NCI-H2196 (cell line): ENCODE results near the gene ALAS1.
"Not testable (repeated sequence)": the region's sequence is repeated elsewhere in the genome, so short reads cannot be mapped to it uniquely, and the experiment has no call there.

Experiments used
- DNase-seq: peaks from one replicate; lab custom pipeline; 2025; ENCODE audit not compliant: unreplicated experiment; lab: John Stamatoyannopoulos, UW

ALAS1 gene

DNA sequence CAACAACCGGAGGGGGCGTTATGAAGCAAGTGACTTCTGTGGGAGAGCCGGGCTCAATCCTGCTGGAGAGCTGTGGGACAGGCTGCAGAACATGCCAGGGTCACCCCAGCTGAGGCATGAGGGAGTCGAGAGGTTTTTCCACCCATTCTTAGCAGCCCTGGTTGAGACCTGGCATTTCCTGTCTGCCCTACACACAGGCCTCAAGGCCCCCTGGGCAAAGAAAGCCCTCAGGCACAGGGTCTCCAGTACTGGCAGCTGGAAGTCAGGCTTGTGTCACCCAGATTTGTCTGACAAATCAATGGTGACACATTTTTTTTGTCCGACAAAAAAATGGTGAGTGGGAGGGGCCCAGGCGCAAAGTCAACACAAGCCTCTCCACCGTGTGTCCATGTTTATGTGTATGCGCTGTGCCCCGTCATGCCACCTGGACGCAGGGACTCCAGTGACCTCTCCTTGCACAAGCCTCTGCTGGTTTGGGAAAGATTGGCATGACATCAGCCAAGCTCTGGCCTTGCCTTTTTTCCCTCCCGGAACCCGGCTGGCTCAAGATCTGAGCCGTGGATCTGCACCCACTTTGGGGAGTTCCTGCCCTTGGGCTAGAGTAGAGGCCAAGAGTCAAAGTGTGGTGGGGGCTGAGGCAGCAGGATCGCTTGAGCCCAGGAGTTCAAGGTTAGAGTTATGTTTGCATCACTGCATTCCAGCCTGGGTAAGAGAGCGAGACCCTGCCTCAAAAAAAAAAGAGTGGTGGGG is 20.8 kb upstream of the ALAS1 start:
- DNase-seq = no peak

DNA sequence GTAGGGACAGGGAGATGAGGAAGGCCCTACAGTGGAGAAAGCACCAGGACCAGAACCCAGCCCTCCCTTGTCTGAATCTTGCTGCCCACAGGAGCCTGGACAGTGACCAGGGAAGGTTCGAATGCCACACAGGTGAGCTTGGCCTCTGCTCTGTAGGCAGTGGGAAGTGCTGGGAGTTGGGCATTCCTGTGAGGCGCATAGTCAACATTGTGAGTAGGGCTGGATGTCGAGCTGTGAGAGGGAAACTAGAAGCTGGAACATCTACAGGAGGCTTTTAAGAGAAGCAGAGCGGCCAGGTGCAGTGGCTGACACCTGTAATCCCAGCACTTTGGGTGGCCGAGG is 20.3 kb upstream of the ALAS1 start:
- DNase-seq = no peak

DNA sequence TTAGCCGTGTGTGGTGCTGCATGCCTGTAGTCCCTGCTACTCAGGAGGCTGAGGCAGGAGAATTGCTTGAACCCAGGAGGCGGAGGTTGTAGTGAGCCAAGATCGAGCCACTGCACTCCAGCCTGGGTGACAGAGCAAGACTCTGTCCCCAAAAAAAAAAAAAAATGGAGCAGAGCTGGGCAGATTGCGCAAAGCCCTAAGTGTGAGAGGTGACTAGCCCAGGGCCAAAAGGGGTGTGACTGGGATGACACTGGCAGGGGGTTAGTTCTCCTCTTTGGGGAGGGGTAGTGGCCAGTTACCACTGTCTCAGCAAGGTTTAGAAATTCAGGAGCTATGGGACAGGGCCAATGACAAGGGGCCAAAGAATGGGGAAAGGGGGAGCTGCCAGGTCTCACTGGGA is 19.8 kb upstream of the ALAS1 start:
- not testable (repeated sequence) for DNase-seq

DNA sequence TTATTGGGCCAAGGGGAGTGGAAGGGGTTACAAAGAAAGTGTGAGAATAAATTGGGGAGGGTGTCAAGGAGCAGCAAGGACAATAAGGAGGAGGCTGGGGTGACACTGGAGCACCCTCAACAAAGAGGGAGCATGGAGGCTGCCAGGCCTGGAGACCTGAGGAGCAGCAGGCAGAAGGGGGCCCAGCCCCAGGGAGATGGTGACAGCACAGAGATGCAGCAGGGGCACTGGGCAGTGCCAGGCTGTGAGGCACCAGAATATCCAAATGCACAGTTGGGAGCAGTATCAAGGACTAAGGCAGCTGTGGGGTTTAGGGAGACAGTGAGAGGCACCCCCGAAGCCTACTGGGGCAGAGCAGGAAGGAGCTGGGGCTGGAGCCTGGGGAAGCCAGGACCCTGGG is 19.4 kb upstream of the ALAS1 start:
- DNase-seq = no peak

DNA sequence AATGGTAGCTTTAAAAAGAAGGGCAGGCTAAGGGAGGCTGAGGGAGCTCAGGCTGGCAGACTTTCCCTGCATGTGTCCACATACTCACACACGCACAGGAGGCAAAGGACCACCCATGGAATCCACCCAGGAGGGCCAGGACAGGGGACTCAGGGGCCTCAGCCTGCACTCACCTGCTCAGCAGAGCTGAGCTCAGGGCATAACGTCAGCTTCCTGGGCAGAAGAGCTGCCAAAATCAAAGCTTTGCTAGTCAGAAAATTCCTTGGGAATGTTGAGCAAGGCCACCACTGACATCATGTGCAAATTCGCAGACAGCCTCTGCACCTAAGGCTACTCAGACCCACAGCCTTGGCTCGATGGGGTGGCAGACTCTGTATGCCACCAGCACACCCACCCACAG is 16.4 kb upstream of the ALAS1 start:
- DNase-seq = no peak

DNA sequence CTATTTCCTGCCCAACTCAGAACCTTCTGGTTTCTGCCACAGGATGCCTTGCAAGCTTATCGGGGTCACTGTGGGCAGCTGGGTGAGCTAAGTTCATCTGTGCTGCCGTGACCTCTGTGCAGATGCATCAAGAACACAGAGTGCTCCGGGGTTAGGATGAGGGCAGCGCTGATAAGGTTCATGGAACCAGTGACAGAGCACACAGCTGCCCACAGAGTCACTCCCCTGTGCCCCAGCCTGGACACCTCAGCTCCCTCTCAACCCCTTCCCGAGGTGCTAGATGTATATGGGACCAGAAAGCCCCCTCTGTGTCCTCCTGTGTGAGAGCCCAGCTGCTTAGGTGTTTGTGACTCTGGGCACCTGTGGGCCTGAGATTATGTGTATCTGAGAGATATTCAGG is 15.8 kb upstream of the ALAS1 start:
- no peak for DNase-seq

DNA sequence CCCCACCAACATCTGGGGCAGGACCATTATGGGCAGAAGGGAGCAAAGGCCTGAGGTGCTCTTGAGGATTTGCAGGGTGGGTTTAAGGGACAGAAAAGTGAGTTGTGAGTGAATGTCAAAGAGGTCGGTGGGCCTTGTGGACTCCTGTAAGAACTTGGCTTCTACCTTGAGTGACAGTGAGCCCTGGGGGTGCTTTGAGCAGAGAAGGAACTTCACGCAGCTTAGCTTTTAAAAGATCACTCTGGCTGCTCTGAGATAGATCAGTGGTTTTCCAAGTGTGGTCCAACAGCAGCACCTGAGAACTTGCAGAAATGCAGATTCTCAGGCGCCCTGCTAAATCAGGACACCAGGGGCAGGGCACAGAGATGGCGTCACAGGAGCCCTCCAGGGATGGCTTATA is 15.3 kb upstream of the ALAS1 start:
- DNase-seq = no peak

DNA sequence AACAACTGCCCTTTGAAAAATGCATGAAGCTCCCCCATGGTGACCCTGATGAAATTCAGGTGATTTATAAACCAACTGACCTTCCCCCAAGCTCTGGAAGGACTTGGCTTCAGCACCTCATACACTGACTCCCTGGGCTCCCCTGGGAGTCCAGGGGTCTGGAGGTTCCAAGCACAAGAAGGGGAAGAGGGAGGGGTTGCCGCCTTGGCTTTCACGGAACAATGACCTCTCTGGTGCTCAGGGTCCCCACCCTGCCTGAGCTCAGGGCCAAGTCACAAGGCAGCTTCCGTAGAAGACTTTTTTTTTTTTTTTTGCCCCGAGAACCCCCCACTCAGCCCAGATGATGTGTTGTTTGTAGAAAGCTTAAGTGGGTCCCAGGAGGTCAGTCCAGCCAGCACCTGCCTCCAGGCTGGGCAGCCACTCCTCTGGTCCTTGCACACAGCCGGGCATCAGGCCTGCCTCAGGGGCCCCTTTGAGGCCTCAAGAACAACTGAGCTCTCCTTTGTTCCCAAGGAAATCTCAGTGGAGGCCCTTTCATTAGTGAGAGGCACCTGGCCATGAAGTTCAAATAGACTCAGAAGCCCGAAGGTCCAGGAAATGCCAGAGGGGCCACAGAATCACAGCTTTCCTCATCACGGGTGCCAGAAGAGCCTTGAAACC is 14.0 kb upstream of the ALAS1 start:
- DNase-seq = no peak

DNA sequence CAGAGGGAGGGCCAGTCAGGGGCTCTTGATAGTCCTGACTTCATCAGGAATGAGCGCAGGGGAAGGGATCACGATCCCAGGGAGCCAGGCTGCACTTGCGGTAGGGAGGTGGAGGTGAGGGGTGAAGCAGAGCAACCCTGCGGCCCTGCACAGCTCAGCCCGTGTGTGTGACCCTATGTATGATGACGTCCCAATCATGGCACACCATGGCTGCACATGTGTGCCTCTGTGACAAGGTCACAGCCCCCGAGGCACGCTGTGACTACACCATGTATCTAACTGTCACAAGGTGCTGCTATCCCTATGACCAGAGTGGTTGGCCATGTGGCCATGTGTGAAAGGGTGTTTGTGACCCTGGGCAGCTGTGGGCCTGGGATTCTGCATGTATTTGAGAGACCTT is 13.3 kb upstream of the ALAS1 start:
- DNase-seq = no peak

DNA sequence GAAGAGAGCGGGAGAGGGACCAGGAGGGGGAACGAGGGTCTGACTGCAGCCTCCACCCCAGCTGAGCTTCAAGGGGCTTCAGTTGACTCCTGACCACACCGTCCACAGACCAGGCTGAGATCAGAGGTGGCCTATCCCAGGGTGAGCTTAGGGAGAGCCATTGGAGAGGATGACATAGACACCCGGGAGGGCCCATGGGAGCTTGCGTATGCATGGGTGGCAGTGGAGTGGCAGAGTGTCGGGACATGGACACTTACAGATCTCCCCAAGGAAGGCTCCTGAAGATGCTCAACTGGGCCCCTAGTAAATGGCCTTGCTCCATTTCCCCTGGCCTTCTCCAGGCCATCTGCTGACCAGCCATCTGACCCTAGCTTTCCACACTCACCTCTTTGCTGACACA is 12.6 kb upstream of the ALAS1 start:
- no peak for DNase-seq

DNA sequence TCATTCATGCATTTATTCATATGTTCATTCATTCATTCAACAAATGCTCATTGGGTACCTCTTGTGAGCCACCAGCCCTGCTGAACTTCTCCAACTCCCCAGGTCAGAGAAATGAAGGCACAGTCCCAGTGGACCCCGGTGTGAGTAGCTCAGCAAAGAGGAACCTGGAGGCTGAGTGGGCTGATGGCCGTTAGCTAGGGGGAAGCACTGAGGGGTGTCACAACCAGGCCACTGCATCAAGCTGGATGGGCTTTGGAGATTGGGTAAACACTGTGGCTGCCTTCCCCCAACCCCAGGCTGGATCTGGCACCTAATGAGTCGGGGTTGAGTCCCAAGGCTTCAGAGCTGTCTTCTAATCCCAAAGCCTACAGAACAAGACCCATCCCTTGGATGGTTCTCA is 12.1 kb upstream of the ALAS1 start:
- no peak for DNase-seq

DNA sequence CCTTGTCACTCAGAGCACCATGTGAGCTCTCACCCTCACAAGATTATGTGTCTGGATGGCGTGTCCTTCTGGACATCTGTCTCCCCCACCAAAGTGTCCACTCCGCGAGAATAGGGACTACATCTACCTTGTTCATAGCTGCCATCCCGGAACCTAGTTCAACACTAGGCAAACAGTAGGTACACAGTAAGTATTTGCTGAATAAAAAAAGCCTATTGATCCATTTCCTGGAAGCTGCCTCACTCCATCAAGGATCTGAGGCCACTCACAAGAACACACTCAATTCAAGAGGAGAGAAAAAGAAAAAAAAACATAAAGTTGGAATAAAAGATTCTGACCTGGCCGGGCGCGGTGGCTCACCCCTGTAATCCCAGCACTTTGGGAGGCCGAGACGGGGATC is 11.2 kb upstream of the ALAS1 start:
- no peak for DNase-seq

DNA sequence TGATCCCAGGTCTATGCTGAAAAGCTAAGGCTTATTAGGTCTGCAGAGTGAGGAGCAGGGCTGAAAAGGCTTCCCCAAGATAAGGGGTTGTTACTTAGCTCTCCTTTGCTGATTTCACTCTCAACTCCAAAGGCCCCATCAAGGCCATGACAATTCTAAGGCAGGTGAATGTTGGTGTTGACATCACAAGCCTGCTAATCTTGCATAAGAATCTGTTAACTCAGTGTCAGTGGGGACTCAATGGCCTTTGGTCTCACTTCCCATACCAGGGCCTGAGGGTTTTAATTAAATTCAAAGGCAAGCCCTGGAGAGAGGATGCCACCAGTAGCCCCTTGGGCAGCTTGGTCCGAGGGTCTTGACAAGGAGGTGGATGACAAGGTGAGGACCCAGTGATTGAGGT is 9.4 kb upstream of the ALAS1 start:
- DNase-seq = no peak

DNA sequence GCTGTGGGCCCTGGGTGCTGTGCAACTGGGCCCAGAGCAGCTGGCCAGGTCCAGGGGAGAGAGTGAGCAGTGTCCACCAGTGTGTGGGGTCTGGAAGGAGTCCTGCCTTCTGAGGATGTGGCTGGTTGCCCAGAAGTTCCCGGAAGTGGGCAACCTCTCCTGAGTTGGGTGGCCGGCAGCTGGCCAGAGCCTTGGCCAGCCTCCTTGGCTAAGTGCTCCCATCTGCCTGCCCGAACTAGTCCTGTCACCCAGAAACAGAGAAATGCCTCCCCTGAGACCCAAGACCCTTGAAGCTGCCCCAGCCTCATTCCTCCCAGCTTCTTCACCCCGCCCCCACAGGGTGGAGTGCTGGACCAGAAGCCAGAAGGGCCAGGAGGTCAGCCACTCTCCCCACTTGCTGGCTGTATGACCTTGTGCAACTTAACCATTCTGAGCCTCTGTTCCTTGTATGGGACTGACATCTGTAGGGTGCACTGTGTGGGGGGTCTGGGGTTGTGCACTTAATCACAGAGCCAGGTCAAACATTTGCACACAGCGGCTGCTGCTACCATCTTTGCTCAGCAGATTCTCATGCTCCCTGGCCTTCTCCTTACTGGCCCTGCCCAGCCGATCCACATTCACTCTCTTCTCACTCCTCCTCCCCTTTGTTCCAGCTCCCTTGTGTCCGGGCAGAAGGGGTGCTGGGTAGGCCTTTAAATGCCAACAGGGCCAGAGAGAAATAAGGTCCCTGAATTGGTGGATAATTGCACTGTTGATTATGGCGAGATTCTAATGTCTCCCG is 7.5 kb upstream of the ALAS1 start:
- peak; percentile 24 for DNase-seq

DNA sequence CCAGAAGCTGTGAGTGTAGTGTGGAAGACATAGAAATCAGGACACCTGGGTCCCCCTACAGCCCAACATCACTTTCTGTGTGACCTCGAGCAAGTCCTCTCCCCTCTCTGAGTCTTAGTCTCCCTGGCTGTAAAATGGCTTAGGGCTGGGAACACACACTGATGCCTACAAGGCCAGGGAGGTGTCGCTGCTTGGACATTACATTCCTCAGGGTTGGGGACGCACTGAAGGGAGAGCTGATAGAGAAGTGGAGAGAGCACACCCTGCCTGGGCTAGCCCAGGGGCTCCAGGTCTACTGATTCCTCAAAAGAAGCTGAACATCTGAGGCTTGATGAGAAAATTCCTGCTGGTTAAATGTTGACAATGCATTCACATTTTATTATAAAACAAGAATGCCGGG is 6.3 kb upstream of the ALAS1 start:
- DNase-seq = no peak

DNA sequence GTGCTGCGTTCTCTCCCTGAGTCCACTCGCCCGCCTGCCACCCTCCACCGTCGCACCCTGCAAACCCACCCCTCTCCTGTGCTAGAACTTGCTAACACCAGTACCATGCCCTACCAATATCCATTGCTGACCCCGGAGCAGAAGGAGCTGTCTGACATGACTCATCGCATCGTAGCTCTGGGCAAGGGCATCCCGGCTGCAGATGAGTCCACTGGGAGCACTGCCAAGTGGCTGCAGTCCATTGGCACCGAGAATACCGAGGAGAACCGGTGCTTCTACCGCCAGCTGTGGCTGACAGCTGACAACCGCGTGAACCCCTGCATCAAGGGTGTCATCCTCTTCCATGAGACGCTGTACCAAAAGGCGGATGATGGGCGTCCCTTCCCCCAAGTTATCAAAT is 4.9 kb upstream of the ALAS1 start:
- DNase-seq = peak; percentile 41

DNA sequence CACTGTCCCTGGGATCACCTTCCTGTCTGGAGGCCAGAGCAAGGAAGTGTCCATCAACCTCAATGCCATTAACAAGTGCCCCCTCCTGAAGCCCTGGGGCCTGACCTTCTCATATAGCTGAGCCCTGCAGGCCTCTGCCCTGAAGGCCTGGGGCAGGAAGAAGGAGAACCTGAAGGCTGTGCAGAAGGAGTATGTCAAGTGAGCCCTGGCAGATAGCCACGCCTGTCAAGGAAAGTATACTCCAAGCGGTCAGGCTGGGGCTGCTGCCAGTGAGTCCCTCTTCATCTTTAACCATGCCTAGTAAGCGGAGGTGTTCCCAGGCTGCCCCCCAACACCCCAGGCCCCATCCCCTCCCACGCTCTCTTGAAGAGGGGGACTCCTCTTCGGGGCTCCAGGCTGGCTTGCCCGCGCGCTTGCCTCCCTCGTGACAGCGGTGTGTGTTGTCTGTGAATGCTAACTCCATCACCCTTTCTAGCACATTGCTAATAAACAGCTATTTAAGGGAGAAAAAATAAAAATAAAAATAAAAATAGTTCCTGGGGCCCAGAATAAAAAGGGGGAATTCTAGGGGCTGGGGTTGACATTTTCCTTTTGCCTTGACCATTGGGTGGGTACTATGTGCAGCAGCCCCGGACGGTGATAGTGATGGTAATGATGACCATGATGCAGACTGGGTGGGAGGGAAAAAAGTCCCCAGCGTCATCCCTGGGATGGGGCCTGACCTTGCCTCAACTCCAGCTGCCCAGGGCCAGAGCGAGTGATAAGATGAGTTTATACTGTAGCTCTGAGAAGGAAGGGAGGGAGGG is 3.3 kb upstream of the ALAS1 start:
- DNase-seq = no peak

DNA sequence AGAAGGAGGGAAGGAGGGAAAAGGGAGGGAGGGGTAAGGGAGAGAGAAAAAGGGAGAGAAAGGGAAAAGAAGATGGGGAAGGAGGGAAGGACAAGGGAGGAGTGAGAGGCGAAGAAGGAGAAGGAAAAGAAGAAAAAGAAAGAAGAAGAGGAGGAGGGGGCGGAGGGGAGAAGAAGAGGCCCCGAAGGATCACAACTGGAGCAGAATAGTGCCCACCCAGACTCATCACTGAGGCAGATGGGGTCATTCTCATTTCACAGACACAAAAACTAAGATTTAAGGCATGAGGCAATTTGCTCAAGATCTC is 2.7 kb upstream of the ALAS1 start:
- no peak for DNase-seq

DNA sequence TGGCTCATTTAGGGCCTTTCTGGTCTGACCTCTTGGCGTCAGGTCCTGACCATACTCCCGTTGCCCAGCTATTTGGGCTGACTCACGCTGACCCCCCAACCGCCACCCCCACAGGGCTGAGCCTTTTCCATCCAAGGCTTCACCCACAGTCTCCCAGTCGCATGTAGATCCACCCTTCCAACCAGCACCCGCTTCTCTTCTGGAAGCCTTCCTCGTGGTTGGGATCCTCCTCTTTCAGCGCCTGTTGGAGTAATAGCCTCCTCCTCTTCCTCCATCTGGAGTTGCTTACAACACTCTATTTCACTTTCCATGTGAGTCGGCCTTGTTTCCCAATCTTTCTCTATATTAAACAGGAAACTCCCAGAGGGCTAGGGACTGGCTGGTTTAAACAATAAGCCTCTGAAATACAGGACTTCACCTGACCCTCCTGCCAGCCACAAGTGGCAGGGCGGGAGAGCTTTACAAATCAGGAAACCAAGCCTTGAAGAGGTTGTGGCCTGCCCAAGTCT is 2.1 kb upstream of the ALAS1 start:
- no peak for DNase-seq

DNA sequence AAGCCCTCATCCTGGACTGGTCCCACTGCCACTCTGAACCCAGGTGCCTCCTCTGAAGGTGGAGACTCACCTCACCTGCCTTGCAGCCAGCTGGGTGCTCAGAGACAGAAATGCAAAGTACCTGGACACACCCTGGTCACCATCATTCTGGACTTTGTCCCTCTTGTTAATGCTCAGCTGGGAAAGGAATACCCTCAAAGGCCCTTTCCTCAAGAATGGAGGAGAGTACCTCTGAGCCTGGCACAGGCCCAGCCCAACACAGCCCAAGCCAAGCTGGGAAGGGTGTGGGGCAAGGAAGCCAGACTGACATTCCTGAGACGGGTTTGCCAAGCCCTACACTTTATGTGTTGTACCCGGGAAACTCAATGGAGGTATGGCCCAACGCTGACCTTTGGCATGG is 983 bp upstream of the ALAS1 start:
- no peak for DNase-seq

DNA sequence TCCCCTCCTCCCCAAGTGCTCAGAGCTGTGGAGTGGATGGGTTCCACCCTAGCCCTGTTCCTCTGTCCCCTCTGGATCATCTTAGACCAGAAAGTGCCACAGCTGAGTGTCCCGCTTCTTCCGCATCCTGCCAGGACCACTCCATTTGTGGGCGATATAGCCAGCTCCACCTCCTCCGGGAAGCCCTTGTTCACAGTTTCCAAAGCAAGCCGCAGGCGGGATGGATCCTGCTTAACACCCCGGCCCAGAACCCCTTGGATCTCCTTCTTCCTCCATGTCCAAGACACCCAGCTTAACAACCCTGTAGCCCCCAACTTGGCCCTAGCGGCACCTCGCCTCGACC is 490 bp upstream of the ALAS1 start:
- no peak for DNase-seq
